Hepatocyte (in vitro differentiated cells): ENCODE measurements around the gene ADAMTSL1. TPM values are rescaled to one million over a fixed set of nuclear protein-coding genes. Genes with fewer than 3 reads are reported as not detected.

Experiments
- DNase-seq: peaks from one replicate; pipeline ENCODE4 v3.0.0-alpha.2; 2016; ENCODE audit warnings: low spot score
- H2AFZ ChIP-seq: fragments of 200-600 bp; sonication (generic); 2 replicates; pipeline ENCODE4 v1.6.0; 2016; ENCODE audit warnings: antibody characterized with exemption, mild to moderate bottlenecking
- H3K27ac ChIP-seq: fragments of 200-600 bp; sonication (generic); 2 replicates; pipeline ENCODE4 v1.5.1; 2016; ENCODE audit warnings: mild to moderate bottlenecking
- H3K27me3 ChIP-seq: fragments of 200-600 bp; sonication (generic); 2 replicates; pipeline ENCODE4 v1.6.1; 2016
- H3K36me3 ChIP-seq: fragments of 200-600 bp; sonication (generic); replicated peaks from 2 replicates; pipeline ENCODE4 v1.5.1; 2016; ENCODE audit warnings: low read depth; ENCODE audit not compliant: insufficient read depth
- H3K4me1 ChIP-seq: fragments of 200-600 bp; sonication (generic); 2 replicates; pipeline ENCODE4 v1.5.1; 2016; ENCODE audit warnings: mild to moderate bottlenecking, moderate library complexity; ENCODE audit not compliant: insufficient read depth
- H3K4me2 ChIP-seq: fragments of 200-600 bp; sonication (generic); 2 replicates; pipeline ENCODE4 v1.6.0; 2016
- H3K4me3 ChIP-seq: fragments of 200-600 bp; sonication (generic); 2 replicates; pipeline ENCODE4 v1.5.1; 2016; ENCODE audit warnings: mild to moderate bottlenecking
- H3K79me2 ChIP-seq: fragments of 200-600 bp; sonication (generic); 2 replicates; pipeline ENCODE4 v1.6.0; 2017; ENCODE audit warnings: mild to moderate bottlenecking
- H3K9me2 ChIP-seq: fragments of 200-600 bp; sonication (generic); replicated peaks from 2 replicates; pipeline ENCODE4 v1.6.0; 2017; ENCODE audit warnings: mild to moderate bottlenecking; ENCODE audit not compliant: insufficient read depth
- H3K9me3 ChIP-seq: fragments of 200-600 bp; sonication (generic); 2 replicates; pipeline ENCODE4 v1.5.1; 2016; ENCODE audit warnings: low read depth, mild to moderate bottlenecking
- H4K20me1 ChIP-seq: fragments of 200-600 bp; sonication (generic); 2 replicates; pipeline ENCODE4 v1.6.0; 2016; ENCODE audit warnings: mild to moderate bottlenecking; ENCODE audit not compliant: insufficient read depth, poor library complexity, severe bottlenecking
- CTCF ChIP-seq: fragments of 200-600 bp; sonication (generic); IDR thresholded peaks from 2 replicates; pipeline ENCODE4 v1.5.1; 2016; ENCODE audit warnings: antibody characterized with exemption, mild to moderate bottlenecking; ENCODE audit not compliant: poor library complexity
- EZH2 ChIP-seq: fragments of 200-600 bp; sonication (generic); IDR thresholded peaks from 2 replicates; pipeline ENCODE4 v1.6.1; 2016; ENCODE audit warnings: antibody characterized with exemption, mild to moderate bottlenecking, borderline replicate concordance
- EZH2phosphoT487 ChIP-seq: fragments of 200-600 bp; sonication (generic); IDR thresholded peaks from one replicate; pipeline ENCODE4 v1.6.1; 2018; ENCODE audit warnings: antibody characterized with exemption, mild to moderate bottlenecking, low read depth, moderate library complexity; ENCODE audit not compliant: unreplicated experiment, severe bottlenecking
- WGBS: methylation state at CpG from one replicate; pipeline ENCODE4 v1.1.6; 2016; ENCODE audit warnings: low lambda C conversion rate; ENCODE audit errors: missing lambda C conversion rate; 5-methylcytosine and 5-hydroxymethylcytosine counted together
- polyA plus RNA-seq: library from polyadenylated mRNA; unstranded; fragments of >200 nt; fragmentation: Nextera tagmentation; extraction: Ambion mirVana; gene quantifications from 2 replicates; pipeline ENCODE4 v1.2.1, GENCODE V29; 2016
- total RNA-seq: library from RNA; depleted of rRNA; stranded (reverse); fragments of >200 nt; gene quantifications from 2 replicates; pipeline ENCODE4 v1.2.3, GENCODE V29; 2014

ADAMTSL1 gene
- total and polyA plus RNA-seq, 2 experiments from 2014 or later, result 7.2 to 24.0 TPM

GRCh38 chr9:18548456-18548855, 74.5 kb downstream of the ADAMTSL1 start:
- H3K4me3 ChIP-seq, result no peak overlapping the region
- no peak overlapping the region for H2AFZ ChIP-seq
- no peaks in the 10 kb centered on the region for H3K4me1 ChIP-seq
- TF ChIP-seq EZH2phosphoT487 (no peak), EZH2 (no peak), CTCF (no peak)
- no peak overlapping the region for H3K27ac ChIP-seq
- 91% methylated on average over 1 of the region's 1 CpG for WGBS
- H3K79me2 ChIP-seq, result no peaks in the 10 kb centered on the region
- no peaks in the 10 kb centered on the region for H3K27me3 ChIP-seq
- no peak overlapping the region for H3K4me2 ChIP-seq
- no peaks in the 10 kb centered on the region for H3K36me3 ChIP-seq
- H3K9me2 ChIP-seq, result no peaks in the 10 kb centered on the region
- no peaks in the 10 kb centered on the region for H3K9me3 ChIP-seq
- no peaks in the 10 kb centered on the region for H4K20me1 ChIP-seq
- DNase-seq, result no peak

- Histone ChIP-seq H3K27me3 (no peaks in the 10 kb centered on the region), H2AFZ (no peak overlapping the region), H3K4me2 (no peak overlapping the region), H3K4me1 (no peaks in the 10 kb centered on the region), H4K20me1 (no peaks in the 10 kb centered on the region), H3K9me2 (no peaks in the 10 kb centered on the region), H3K9me3 (no peaks in the 10 kb centered on the region), H3K27ac (no peak overlapping the region), H3K79me2 (no peaks in the 10 kb centered on the region), H3K4me3 (no peak overlapping the region), H3K36me3 (no peaks in the 10 kb centered on the region)
- TF ChIP-seq CTCF, result no peak
- TF ChIP-seq EZH2phosphoT487, result no peak
- no peak for TF ChIP-seq EZH2
- DNase-seq, result no peak
- 72% methylated on average over 3 of the region's 3 CpGs for WGBS
These were observed 75.8 kb downstream of the ADAMTSL1 start for GRCh38 chr9:18549772-18550171.

GRCh38 chr9:18550286-18550685, 76.3 kb downstream of the ADAMTSL1 start:
- 98% methylated on average over 5 of the region's 5 CpGs for WGBS
- no peak for DNase-seq

More at GRCh38 chr9:18550286-18550685, 76.3 kb downstream of the ADAMTSL1 start:
- H3K27me3 ChIP-seq, result no peaks in the 10 kb centered on the region
- no peaks in the 10 kb centered on the region for H3K4me1 ChIP-seq
- H3K9me2 ChIP-seq, result no peaks in the 10 kb centered on the region
- no peaks in the 10 kb centered on the region for H3K36me3 ChIP-seq
- no peak overlapping the region for H3K4me3 ChIP-seq
- H3K4me2 ChIP-seq, result no peak overlapping the region
- H4K20me1 ChIP-seq, result no peaks in the 10 kb centered on the region
- H2AFZ ChIP-seq, result no peak overlapping the region
- no peaks in the 10 kb centered on the region for H3K79me2 ChIP-seq
- no peaks in the 10 kb centered on the region for H3K9me3 ChIP-seq
- H3K27ac ChIP-seq, result no peak overlapping the region
- TF ChIP-seq EZH2 (no peak), EZH2phosphoT487 (no peak), CTCF (no peak)
